ENCODE results near the gene BLID.

BLID gene

DNA sequence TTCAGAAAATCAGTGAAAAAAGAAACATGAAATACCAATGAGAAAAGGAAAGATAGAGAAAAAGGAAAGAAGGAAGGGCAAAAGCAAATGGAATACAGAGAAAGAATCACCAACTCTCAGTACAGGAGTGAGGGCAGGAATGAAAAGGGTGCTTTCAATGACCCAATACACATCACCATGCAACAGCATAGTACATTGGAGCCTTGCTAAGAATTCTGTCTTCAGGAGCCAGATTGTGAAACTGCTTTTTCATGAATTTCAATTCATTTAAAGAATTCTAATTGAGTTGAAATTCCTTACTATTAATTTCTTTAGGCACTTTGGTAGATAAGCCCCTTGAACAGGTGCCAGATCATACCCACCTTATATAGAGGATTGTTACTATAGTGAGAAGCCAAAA lies 34.9 kb downstream of the BLID start:
- no peaks in the 10 kb centered on the region for H3K4me1 Mint-ChIP-seq
- H3K27ac Mint-ChIP-seq, result no peak overlapping the region
- no peaks in the 10 kb centered on the region for H3K9me3 Mint-ChIP-seq
- TF ChIP-seq, protein P1, sequence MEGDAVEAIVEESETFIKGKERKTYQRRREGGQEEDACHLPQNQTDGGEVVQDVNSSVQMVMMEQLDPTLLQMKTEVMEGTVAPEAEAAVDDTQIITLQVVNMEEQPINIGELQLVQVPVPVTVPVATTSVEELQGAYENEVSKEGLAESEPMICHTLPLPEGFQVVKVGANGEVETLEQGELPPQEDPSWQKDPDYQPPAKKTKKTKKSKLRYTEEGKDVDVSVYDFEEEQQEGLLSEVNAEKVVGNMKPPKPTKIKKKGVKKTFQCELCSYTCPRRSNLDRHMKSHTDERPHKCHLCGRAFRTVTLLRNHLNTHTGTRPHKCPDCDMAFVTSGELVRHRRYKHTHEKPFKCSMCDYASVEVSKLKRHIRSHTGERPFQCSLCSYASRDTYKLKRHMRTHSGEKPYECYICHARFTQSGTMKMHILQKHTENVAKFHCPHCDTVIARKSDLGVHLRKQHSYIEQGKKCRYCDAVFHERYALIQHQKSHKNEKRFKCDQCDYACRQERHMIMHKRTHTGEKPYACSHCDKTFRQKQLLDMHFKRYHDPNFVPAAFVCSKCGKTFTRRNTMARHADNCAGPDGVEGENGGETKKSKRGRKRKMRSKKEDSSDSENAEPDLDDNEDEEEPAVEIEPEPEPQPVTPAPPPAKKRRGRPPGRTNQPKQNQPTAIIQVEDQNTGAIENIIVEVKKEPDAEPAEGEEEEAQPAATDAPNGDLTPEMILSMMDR (IDR thresholded peaks at IDR 0.05), result no peak
- no peaks in the 10 kb centered on the region for H3K36me3 Mint-ChIP-seq (ENCODE audit: low read depth)
- peaks cover 7% of the 10 kb centered on the region for H3K27me3 Mint-ChIP-seq (ENCODE audit: low read depth, poor library complexity)
- H3K4me3 Mint-ChIP-seq, result no peak overlapping the region
- DNase-seq, result no peak

DNA sequence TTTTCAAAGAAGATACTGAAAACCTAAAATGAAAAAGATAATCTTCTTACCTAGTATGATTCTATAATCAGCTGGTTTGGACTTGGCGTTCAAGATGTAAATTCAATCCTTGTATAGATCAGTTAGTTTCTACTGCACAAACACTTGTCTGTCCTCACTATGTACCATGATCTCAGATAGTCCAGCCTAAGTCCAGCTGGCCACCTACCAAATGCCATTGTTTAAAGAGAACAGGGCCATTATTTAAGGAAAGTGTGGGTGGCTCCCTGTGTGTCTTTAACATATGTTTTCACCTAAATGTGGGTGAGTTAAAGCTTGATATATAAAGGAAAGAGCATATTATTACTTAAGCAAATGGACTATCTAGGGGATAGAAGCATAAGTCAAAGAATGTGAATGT lies 38.6 kb downstream of the BLID start:
- H3K4me3 Mint-ChIP-seq, result no peak overlapping the region
- TF ChIP-seq, protein P1 (IDR thresholded peaks at IDR 0.05), result no peak
- peaks cover 7% of the 10 kb centered on the region for H3K4me1 Mint-ChIP-seq
- no peak for DNase-seq
- H3K27ac Mint-ChIP-seq, result no peak overlapping the region
- H3K9me3 Mint-ChIP-seq, result no peaks in the 10 kb centered on the region
- no peaks in the 10 kb centered on the region for H3K36me3 Mint-ChIP-seq (ENCODE audit: low read depth)
- H3K27me3 Mint-ChIP-seq (ENCODE audit: low read depth, poor library complexity), result peaks cover 7% of the 10 kb centered on the region

DNA sequence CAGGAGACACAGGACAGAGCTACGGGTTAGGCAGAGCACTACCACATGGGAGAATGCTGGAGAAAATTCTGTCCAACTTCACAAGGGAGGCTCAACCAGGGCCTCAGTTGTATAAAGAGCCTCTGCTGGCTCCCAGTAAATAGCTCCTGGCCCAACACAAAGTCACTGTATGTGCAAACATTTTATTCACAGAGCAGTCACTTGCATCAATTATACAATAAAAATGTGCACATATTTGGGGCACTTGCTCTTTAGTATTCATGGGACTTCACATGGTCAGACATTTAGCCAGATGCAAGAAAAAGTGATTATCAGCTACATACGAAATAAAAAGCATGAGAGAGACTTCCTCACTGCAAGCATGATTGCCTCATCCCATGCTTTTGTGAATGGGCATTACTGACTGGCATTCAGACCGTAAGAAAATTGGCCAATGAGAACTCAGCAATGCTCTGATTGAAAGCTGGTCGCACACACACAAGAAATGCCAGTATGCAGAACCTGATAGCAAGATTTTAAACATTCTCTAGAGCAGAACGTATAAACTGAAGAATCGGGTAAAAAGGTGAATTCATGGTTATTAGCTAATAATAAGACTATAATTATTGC lies 39.4 kb downstream of the BLID start:
- DNase-seq, result no peak
- Mint-ChIP-seq H3K9me3 (no peaks in the 10 kb centered on the region), H3K36me3 (ENCODE audit: low read depth) (no peaks in the 10 kb centered on the region), H3K27ac (no peak overlapping the region), H3K27me3 (ENCODE audit: low read depth, poor library complexity) (peaks cover 4% of the 10 kb centered on the region), H3K4me3 (no peak overlapping the region), H3K4me1 (peaks cover 16% of the 10 kb centered on the region)
- TF ChIP-seq, protein P1 (IDR thresholded peaks at IDR 0.05), result no peak

DNA sequence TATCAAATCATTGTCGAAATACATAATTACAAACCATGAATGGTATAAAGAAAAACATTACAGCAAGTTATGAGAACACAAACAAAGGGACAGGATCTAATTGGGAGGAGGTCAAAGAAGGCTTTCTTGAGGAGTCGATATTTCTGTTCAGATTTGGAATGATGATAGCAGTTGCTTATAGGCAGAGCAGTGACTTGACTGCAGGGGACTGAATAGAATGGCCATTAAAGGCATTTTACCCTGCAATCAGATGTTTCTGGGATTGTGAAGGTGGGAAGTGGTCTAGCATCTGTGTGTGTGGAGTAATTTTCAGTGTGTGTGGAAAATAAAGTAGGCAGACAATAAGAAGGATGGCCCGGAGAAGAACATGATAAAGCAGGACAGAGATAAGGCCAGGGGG lies 41.0 kb downstream of the BLID start:
- H3K4me3 Mint-ChIP-seq, result no peak overlapping the region
- no peak for DNase-seq
- peaks cover 31% of the 10 kb centered on the region for H3K4me1 Mint-ChIP-seq
- TF ChIP-seq, protein P1 (IDR thresholded peaks at IDR 0.05), result no peak
- H3K27ac Mint-ChIP-seq, result no peak overlapping the region
- H3K36me3 Mint-ChIP-seq (ENCODE audit: low read depth), result no peaks in the 10 kb centered on the region
- no peaks in the 10 kb centered on the region for H3K9me3 Mint-ChIP-seq
- peaks cover 1% of the 10 kb centered on the region for H3K27me3 Mint-ChIP-seq (ENCODE audit: low read depth, poor library complexity)

DNA sequence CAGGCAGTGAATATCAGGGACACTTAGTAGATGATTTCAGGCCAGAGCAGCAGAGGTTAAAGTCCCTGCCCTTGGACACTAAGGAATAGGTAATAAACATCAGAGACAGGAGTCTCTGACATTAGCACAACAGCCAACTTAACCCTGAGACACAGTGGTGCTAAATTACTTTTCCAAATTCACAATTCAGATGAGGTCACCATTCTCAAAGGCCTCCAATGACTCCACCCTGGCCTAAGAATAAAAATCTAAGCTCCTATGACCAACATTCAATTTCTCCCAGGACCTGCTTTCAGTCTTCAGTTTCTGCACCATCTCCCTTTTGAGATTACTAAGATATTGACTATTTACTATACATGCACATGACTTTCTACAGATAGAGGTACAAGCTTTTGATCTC lies 42.0 kb downstream of the BLID start:
- TF ChIP-seq, protein P1 (IDR thresholded peaks at IDR 0.05), result no peak

DNA sequence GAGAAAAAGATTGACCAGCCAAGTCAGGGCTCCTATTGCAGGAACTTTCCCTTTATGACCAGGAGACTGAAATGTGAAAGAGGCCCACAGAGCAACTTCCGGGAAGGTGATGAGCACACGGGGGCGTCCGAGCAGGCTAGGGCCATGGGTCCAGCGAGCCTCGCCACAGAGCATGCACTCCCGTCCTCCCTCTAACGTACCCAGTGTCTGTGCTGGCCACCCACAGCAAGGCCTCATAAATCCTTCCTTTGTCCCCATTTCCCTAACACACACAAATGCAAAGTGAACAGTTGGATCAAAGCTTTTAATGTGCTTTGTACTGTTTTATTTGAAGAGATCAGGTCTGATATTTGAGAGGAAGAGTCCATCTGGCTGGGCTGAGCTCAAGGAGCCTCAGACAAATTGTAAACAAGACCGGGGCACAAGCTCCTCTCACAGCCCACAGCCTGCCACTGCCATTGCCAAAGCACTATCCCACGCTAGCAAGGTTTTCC lies 44.3 kb downstream of the BLID start:
- Mint-ChIP-seq H3K27ac (no peak overlapping the region), H3K9me3 (no peaks in the 10 kb centered on the region)
- TF ChIP-seq, protein P1 (IDR thresholded peaks at IDR 0.05), result no peak

More for the DNA sequence above, 42.0 kb downstream of the BLID start:
- Mint-ChIP-seq H3K27ac (no peak overlapping the region), H3K36me3 (ENCODE audit: low read depth) (no peaks in the 10 kb centered on the region), H3K9me3 (no peaks in the 10 kb centered on the region), H3K4me3 (no peak overlapping the region), H3K4me1 (peaks cover 40% of the 10 kb centered on the region), H3K27me3 (ENCODE audit: low read depth, poor library complexity) (no peaks in the 10 kb centered on the region)
- no peak for DNase-seq

More for the DNA sequence above, 44.3 kb downstream of the BLID start:
- peak; percentile 20 for DNase-seq
- no peaks in the 10 kb centered on the region for H3K36me3 Mint-ChIP-seq (ENCODE audit: low read depth)
- H3K4me3 Mint-ChIP-seq, result no peak overlapping the region
- no peaks in the 10 kb centered on the region for H3K27me3 Mint-ChIP-seq (ENCODE audit: low read depth, poor library complexity)
- peaks cover 53% of the 10 kb centered on the region for H3K4me1 Mint-ChIP-seq

Measured in nephron progenitor cell (in vitro differentiated cells).